NCI-H774 (cell line): ENCODE data around the gene PDX1.

ENCODE experiments used
- DNase-seq: peaks from one replicate; lab custom pipeline; 2025; lab: John Stamatoyannopoulos, UW

Gene PDX1

DNA sequence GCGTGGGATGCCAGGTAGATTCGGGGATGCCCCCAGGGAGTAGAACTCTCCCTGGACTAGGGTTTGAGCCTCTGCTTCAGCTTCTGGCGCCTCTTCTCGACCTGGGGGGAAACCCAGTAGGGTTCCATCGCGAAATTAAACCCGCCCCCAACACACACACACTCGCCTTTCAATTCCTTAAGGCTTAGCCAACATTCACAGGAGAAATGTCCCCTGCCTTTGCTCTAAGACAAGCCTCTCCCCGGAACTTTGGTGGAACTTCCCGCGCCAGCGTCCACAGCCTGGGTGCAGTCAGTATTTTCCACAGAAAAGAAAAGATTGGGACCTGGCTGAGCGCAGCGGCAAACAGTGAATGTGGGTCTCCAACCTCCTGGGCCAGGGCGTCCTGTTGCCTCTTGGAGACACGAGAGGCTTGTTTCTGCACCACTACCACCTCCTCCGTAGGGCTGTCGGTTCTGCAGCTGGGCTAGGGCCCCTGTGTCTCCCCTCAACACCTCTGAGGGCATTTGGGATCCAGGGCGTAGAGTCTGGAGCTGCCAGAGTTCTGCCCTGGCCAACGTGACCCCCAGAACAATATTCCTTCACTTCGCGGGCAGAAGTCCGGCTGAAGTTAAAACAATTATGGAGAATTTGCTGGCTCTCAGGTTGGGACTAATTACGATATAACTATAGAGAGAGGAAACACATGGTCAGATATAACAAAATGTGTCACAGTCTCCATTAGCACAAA is 3.2 kb downstream of the PDX1 start:
- DNase-seq, result no peak

GRCh38 chr13:27923794-27924528 is 4.2 kb downstream of the PDX1 start:
- no peak for DNase-seq

DNA sequence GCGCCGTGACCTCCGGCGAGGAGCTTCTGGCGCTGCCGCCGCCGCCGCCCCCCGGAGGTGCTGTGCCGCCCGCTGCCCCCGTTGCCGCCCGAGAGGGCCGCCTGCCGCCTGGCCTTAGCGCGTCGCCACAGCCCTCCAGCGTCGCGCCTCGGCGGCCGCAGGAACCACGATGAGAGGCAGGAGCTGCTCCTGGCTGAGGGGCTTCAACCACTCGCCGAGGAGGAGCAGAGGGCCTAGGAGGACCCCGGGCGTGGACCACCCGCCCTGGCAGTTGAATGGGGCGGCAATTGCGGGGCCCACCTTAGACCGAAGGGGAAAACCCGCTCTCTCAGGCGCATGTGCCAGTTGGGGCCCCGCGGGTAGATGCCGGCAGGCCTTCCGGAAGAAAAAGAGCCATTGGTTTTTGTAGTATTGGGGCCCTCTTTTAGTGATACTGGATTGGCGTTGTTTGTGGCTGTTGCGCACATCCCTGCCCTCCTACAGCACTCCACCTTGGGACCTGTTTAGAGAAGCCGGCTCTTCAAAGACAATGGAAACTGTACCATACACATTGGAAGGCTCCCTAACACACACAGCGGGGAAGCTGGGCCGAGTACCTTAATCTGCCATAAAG is 4.8 kb downstream of the PDX1 start:
- no peak for DNase-seq

GRCh38 chr13:27925220-27925991 is 5.6 kb downstream of the PDX1 start:
- DNase-seq, result no peak

GRCh38 chr13:27926644-27927434 is 7.0 kb downstream of the PDX1 start:
- DNase-seq, result no peak

DNA sequence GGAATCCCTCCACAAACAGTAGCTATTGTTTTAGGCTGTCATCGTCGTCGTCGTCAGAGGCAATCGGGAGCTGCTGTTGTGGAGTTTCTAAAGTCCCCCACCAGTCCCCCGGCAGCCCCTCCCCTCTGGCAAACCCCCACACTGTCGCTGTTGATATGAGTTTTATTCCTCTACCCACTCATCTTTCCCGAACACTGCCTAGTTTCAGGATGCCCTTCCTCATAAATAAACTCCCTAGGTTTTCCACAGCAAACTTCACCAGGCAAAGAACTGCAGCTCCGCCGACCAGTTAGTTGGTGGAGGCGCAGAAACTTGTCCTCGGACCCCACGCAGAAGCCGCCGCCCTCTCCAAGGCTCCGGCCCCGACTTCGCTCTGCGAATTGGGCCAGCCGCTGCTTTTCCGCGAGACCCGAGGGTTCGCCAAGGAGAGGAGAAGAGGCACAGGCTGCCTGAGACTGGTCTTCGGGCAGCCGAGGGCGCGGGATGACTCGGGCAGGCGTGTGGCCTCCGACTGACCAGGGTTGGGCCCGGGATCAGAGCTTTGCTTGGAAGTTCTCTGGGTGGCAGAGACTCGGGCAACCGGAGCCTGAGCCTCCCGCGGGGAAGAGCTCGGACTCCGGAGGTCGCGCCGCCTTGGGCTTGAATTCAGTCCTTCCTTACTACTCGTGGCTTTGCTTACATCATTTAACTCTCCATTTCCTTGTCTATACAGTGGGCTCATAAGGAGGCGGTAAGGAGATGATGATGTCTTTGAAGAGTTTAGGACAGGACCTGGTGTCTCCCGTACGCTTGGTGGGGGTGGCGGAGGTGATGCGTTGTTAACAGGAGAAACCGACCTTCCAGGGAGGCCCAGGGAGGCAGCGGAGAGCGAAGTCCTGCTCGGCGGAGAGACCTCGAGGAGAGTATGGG is 7.9 kb downstream of the PDX1 start:
- no peak for DNase-seq

GRCh38 chr13:27928353-27928804 is 8.6 kb downstream of the PDX1 start:
- no peak for DNase-seq

GRCh38 chr13:27928805-27929753 is 9.3 kb downstream of the PDX1 start:
- no peak for DNase-seq

DNA sequence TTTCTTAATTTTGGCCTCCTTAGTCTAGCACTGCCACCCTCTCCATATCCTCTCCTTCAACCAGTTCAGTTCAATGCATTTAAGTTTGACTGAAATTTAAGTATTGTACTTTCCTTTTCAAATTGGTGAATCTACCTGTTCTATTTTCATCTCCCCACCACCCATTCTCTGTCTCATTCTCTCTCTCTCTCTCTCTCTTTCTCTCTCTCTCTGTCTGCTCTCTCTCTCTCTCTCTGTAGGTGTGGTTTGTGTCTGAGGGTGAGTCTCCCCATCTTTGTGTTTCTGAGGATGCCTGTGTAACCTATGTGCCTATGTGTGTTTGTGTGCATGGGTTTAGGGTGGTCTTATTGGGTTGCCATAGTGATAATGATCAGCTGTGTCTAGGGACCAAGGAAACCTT is 10.1 kb downstream of the PDX1 start:
- no peak for DNase-seq

DNA sequence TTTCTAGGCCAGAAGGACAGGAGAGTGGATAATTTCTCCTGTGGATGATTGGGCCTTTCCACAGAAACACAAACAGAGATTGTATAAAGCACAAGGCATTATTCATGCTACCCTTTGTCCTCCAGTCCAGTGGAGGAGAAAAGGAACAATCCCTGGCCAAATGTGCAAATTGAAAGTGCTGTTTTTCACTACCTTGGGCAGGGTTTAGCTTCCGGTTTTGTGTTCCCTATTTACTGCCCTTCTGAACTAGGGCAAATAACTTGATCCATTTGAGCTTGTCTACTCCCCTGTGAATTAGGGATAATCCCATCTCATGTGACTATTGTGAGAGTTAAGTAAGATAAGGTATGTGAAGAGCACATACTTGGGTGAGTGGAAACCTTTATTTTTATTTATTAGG is 13.3 kb downstream of the PDX1 start:
- DNase-seq, result no peak

- DNase-seq, result no peak
Observed at GRCh38 chr13:27933580-27934328, 14.0 kb downstream of the PDX1 start.

DNA sequence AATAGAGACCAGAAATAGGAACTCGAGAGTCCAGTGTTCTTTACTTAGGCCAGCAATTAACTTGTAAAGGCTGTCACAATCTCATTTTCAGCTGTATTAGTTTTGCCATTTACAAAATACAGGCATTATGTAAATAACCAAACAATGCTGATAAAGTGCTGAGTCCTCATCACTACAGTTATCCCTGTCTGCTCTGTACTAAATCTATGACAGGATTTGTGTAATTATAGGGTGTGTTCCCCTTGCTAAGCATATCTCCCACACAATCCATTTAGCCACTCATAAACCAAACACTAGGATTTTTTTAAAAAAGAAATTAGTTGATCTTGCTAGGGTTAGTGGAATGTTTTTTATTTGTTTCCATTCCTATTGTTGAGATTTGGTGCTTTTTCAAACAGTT is 23.2 kb downstream of the PDX1 start:
- peak; percentile 63 for DNase-seq

DNA sequence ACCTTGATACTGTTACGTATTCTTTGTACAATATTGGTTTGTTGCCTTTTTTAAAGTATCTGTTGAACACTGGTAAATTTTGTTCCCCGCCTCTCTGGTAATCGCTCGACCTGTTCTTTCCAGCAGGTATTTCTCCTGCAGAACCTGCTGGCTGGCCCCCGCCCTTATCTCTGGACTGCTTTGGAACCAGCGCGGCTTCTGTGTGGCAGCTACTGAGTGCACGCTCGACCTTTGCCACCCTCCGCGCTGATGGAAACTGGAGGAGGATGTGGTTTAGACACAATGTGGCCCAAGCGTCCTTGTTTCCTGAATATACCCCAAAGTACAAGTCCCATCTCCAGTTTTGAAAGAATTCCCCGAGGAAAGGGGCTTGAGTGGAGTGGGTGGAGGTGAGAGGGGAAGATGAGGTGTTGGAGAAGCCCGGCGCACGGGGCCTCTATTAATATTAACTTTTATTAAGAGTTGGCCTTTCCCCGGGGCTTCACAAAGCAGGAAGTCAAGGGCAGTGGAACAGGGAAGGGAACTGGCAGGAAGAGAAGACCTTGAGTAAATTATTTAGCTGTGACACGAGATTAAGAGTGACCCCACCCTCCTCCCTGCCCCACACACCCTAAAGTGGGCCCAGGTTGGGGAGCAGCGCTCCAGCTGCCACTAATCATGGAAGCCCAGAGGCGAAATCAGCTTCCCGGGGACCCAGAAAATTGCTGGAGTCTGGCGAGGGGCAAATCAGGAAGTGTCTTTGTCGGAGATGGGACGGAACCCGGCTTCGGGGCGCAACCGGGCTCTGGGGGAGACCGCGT is 33.3 kb downstream of the PDX1 start:
- no peak for DNase-seq

DNA sequence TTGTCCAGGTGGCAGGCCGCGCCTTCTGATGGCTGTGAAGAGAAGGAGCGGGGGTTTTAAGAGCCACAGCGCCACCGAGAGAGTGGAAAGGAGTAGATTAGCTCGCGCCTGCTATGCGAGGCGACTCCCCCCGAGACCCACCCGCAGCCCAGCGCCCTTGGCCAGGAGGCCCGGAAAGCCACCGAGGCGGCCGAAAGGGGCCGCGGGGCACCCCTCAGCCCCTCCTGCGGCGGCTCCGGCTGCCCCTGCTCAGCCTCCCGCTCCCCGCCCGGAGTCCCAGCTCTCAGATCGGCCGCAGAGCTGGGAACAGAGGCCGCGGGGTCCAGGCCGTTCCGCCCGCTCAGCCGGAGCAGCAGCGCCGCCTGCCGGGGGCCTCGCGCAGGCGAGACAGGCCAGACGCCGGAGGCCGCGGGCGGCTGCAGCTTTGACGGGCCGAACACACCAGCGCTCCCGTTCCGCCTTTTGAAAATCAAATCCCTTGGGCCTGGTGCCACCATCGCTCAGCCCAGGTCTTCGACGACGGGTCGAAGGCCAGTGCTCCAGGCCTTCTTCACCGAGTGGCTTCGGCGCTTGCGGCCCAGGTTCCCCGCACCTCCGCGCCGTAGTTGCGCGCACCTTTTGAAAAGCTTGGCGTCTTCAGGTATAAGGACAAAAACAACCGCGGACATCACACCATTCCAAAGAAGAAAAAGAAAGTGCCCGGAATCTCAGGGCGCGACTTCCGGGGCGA is 34.0 kb downstream of the PDX1 start:
- DNase-seq, result peak; percentile 65

DNA sequence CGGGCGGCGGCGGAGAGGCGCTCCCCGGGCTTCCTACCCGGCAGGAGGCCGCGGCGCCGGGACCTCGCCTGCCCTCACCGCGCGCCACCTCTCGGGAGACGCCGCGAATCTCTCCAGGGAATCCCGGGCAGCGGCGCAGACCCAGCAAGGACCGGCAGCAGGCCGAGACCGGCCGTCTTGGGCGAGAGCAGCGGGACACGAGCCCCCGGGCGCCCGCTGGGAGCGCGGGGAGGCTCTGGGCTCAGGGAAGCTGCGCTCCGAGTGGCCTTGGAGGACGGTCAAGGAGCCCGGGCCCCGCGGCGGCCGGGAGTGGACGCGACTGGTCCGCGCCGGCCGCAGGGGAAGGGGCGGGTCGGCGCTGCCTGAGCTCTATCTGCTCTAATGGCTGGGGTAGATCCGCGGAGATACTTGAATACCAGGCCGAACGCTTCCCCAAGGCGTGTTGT is 34.6 kb downstream of the PDX1 start:
- DNase-seq, result no peak

GRCh38 chr13:27955014-27955591 is 35.3 kb downstream of the PDX1 start:
- no peak for DNase-seq
